Activated CD4-positive, alpha-beta T cell treated with anti-CD3 and anti-CD28 coated beads for 36 hours (primary cell): ENCODE measurements around the gene GRIPAP1. TPM values are rescaled to one million over a fixed set of nuclear protein-coding genes. Genes with fewer than 3 reads are reported as not detected.
A peak's percentile ranks its signal among the peaks of the same experiment; 100 is the strongest.

Experiments
- ATAC-seq: fragments of 200-7000 bp; cut with Tn5 transposase; one replicate; pipeline ENCODE4 v1.10.0; 2021; ENCODE audit warnings: mild to moderate bottlenecking, moderate library complexity
- CTCF ChIA-PET: fragments of 350-600 bp; sonication (Branson Sonifier 250); formaldehyde crosslinking; loops from one replicate; lab custom pipeline; 2021; ENCODE audit warnings: antibody characterized with exemption; lab: Charles Lee
- POLR2A ChIA-PET: fragments of 350-600 bp; sonication (Branson Sonifier 250); formaldehyde crosslinking; loops from one replicate; lab custom pipeline; 2021; ENCODE audit warnings: antibody characterized with exemption, inconsistent platforms; lab: Charles Lee
- DNase-seq: peaks from one replicate; pipeline ENCODE4 v3.0.0-alpha.2; 2020
- H3K27ac Mint-ChIP-seq: one replicate; pipeline ENCODE4 v1.8.0; 2021; ENCODE audit warnings: mixed read lengths
- H3K27me3 Mint-ChIP-seq: one replicate; pipeline ENCODE4 v1.8.0; 2021; ENCODE audit warnings: mixed read lengths
- H3K36me3 Mint-ChIP-seq: one replicate; pipeline ENCODE4 v1.8.0; 2021; ENCODE audit warnings: low read depth, mixed read lengths
- H3K4me1 Mint-ChIP-seq: one replicate; pipeline ENCODE4 v1.8.0; 2021; ENCODE audit warnings: mixed read lengths
- H3K4me3 Mint-ChIP-seq: one replicate; pipeline ENCODE4 v1.8.0; 2021; ENCODE audit warnings: mild to moderate bottlenecking, moderate library complexity, mixed read lengths
- H3K9me3 Mint-ChIP-seq: one replicate; pipeline ENCODE4 v1.8.0; 2021; ENCODE audit warnings: low read depth, mixed read lengths
- intact Hi-C, 2 experiments: fragments of 100-400 bp; cut with DNase I in 1 of 2; cut with micrococcal nuclease in 1 of 2; formaldehyde crosslinking; loops; one replicate each; pipeline versions ENCODE4 v1.14.2 to v1.15.1; 2022 to 2024; cut with DNase I, micrococcal nuclease
- total RNA-seq, 2 experiments: library from RNA; stranded (reverse); gene quantifications; one replicate each; pipeline ENCODE4 v1.2.3, GENCODE V29; 2021

The GRIPAP1 gene
- total RNA-seq, 2 experiments from 2014 or later: 57.8 to 63.3 TPM

- Mint-ChIP-seq H3K4me3 (peak overlapping the region; percentile 93), H3K36me3 (peaks cover 25% of the 10 kb centered on the region), H3K27ac (peak overlapping the region; percentile 100), H3K4me1 (peaks cover 28% of the 10 kb centered on the region), H3K9me3 (no peaks in the 10 kb centered on the region), H3K27me3 (no peaks in the 10 kb centered on the region)
- POLR2A ChIA-PET: interaction anchor here (1.2 to 3.2 kb wide), 5 partner anchors 15 to 67 kb away, joined by 3 to 27 read pairs (median 6); partner anchors contain the start of genes PIM2 and SLC35A2
- DNase-seq (peak; percentile 95), ATAC-seq (peak; percentile 92)
- CTCF ChIA-PET: interaction anchor here (0.6 to 1.8 kb wide), 6 partner anchors 19 to 86 kb away, joined by 3 to 8 read pairs (median 3); no protein-coding TSS in a partner anchor
- intact Hi-C loops: loop anchor here (1.0 to 5.0 kb wide), 17 partner anchors 21 to 384 kb away; partner anchors contain the start of genes GRIPAP1 (in 2 of the 2), SUV39H1 (in 2 of the 2), TFE3 (in 2 of the 2) and GPKOW (in 1 of the 2)
These were observed 44.0 kb downstream of the GRIPAP1 start for GRCh38 chrX:48957827-48958634.

GRCh38 chrX:48957477-48957826, 44.6 kb downstream of the GRIPAP1 start, which contains the start of gene OTUD5:
Gene OTUD5, minus strand, starts transcription at chrX:48957607. Its CDS starts 37 bp downstream, at chrX:48957570.
- POLR2A ChIA-PET: interaction anchor here (0.6 to 3.2 kb wide), 6 partner anchors 14 to 56 kb away, joined by 3 to 27 read pairs (median 5); partner anchors contain the start of genes PIM2 and SLC35A2
- peak within 1 kb of the TSS; percentile 93 for H3K4me3 Mint-ChIP-seq
- ATAC-seq: peak; percentile 54
- CTCF ChIA-PET: interaction anchor here (0.7 to 1.4 kb wide), 3 partner anchors 11 to 39 kb away, joined by 3 to 6 read pairs (median 3); no protein-coding TSS in a partner anchor
- DNase-seq: peak; percentile 82
- H3K27me3 Mint-ChIP-seq: no peaks in the 10 kb centered on the region
- H3K4me1 Mint-ChIP-seq: peaks cover 34% of the 10 kb centered on the region
- no peaks in the 10 kb centered on the region for H3K9me3 Mint-ChIP-seq
- intact Hi-C loops: loop anchor here (1.0 to 5.0 kb wide), 5 partner anchors 38 to 312 kb away; partner anchors contain the start of genes GRIPAP1 (in 1 of the 2), PIM2 (in 1 of the 2), PPP1R3F (in 1 of the 2) and PQBP1 (in 1 of the 2)
- H3K27ac Mint-ChIP-seq: peak within 1 kb of the TSS; percentile 100
- H3K36me3 Mint-ChIP-seq: peaks cover 25% of the 10 kb centered on the region

- intact Hi-C loops: loop anchor here (1.0 to 5.0 kb wide), 5 partner anchors 38 to 312 kb away; partner anchors contain the start of genes GRIPAP1 (in 1 of the 2), PIM2 (in 1 of the 2), PPP1R3F (in 1 of the 2) and PQBP1 (in 1 of the 2)
- Mint-ChIP-seq H3K27ac (peak overlapping the region; percentile 88), H3K4me3 (peak overlapping the region; percentile 84), H3K4me1 (peaks cover 39% of the 10 kb centered on the region), H3K27me3 (no peaks in the 10 kb centered on the region), H3K36me3 (peaks cover 25% of the 10 kb centered on the region), H3K9me3 (no peaks in the 10 kb centered on the region)
- CTCF ChIA-PET: interaction anchor here (1.4 to 2.6 kb wide), 2 partner anchors 11 to 12 kb away, joined by 6 to 8 read pairs; no protein-coding TSS in a partner anchor
- POLR2A ChIA-PET: interaction anchor here (0.6 to 3.2 kb wide), 6 partner anchors 13 to 56 kb away, joined by 3 to 27 read pairs (median 5); partner anchors contain the start of gene SLC35A2
- ATAC-seq: peak; percentile 13
- DNase-seq: peak; percentile 74
These were observed 45.2 kb downstream of the GRIPAP1 start for GRCh38 chrX:48956728-48957414.

GRCh38 chrX:48948589-48948988, 53.5 kb downstream of the GRIPAP1 start:
- H3K9me3 Mint-ChIP-seq: no peaks in the 10 kb centered on the region
- CTCF ChIA-PET: interaction anchor here (0.8 to 0.9 kb wide), 2 partner anchors 58 to 64 kb away, joined by 3 to 6 read pairs; no protein-coding TSS in a partner anchor
- DNase-seq (no peak), ATAC-seq (no peak)
- POLR2A ChIA-PET: interaction anchor here (0.7 kb wide), 1 partner anchor 9 kb away, joined by 3 read pairs; no protein-coding TSS in a partner anchor
- H3K4me3 Mint-ChIP-seq: no peak overlapping the region
- intact Hi-C loops: loop anchor here in 1 of 2 experiments (10.0 kb wide), 1 partner anchor 54 kb away; the partner anchor contains the start of genes PQBP1 and TIMM17B
- peaks cover 43% of the 10 kb centered on the region for H3K4me1 Mint-ChIP-seq
- H3K36me3 Mint-ChIP-seq: peaks cover 14% of the 10 kb centered on the region
- H3K27ac Mint-ChIP-seq: no peak overlapping the region
- H3K27me3 Mint-ChIP-seq: no peaks in the 10 kb centered on the region

- intact Hi-C loops: loop anchor here (1.0 to 10.0 kb wide), 3 partner anchors 51 to 297 kb away; partner anchors contain the start of genes PQBP1 (in 1 of the 2) and TIMM17B (in 1 of the 2)
- ChIA-PET CTCF (interaction anchor here (0.6 to 2.1 kb wide), 11 partner anchors 7 to 297 kb away, joined by 3 to 8 read pairs (median 5); partner anchors contain the start of gene OTUD5), POLR2A (interaction anchor here (1.0 to 1.6 kb wide), 2 partner anchors 26 to 29 kb away, joined by 4 to 6 read pairs; no protein-coding TSS in a partner anchor)
- DNase-seq: peak; percentile 71
- Mint-ChIP-seq H3K4me1 (peaks cover 50% of the 10 kb centered on the region), H3K27me3 (no peaks in the 10 kb centered on the region), H3K9me3 (no peaks in the 10 kb centered on the region), H3K27ac (peak overlapping the region; percentile 84), H3K36me3 (peaks cover 32% of the 10 kb centered on the region), H3K4me3 (peak overlapping the region; percentile 17)
- ATAC-seq: peak; percentile 42
These were observed 56.3 kb downstream of the GRIPAP1 start for GRCh38 chrX:48945517-48946348.

GRCh38 chrX:48942895-48943294, 59.2 kb downstream of the GRIPAP1 start:
- DNase-seq: no peak
- H3K4me3 Mint-ChIP-seq: peak overlapping the region; percentile 48
- peaks cover 45% of the 10 kb centered on the region for H3K36me3 Mint-ChIP-seq
- ATAC-seq: peak; percentile 8
- intact Hi-C loops: loop anchor here in 1 of 2 experiments (10.0 kb wide), 1 partner anchor 48 kb away; the partner anchor contains the start of genes PQBP1 and TIMM17B
- CTCF ChIA-PET: interaction anchor here (1.4 kb wide), 1 partner anchor 31 kb away, joined by 4 read pairs; the partner anchor contains the start of gene SLC35A2
- H3K27me3 Mint-ChIP-seq: no peaks in the 10 kb centered on the region
- H3K27ac Mint-ChIP-seq: peak overlapping the region; percentile 95
- H3K9me3 Mint-ChIP-seq: no peaks in the 10 kb centered on the region
- H3K4me1 Mint-ChIP-seq: peaks cover 71% of the 10 kb centered on the region
- POLR2A ChIA-PET: interaction anchor here (1.5 to 2.8 kb wide), 5 partner anchors 8 to 31 kb away, joined by 6 to 23 read pairs (median 7); partner anchors contain the start of genes OTUD5, PIM2 and SLC35A2

- no peak for DNase-seq
- Mint-ChIP-seq H3K4me1 (peaks cover 79% of the 10 kb centered on the region), H3K27me3 (no peaks in the 10 kb centered on the region), H3K36me3 (peaks cover 63% of the 10 kb centered on the region), H3K4me3 (peak overlapping the region; percentile 64), H3K9me3 (no peaks in the 10 kb centered on the region), H3K27ac (peak overlapping the region; percentile 96)
- intact Hi-C loops: loop anchor here in 1 of 2 experiments (10.0 kb wide), 1 partner anchor 46 kb away; the partner anchor contains the start of genes PQBP1 and TIMM17B
- ATAC-seq: no peak
- ChIA-PET POLR2A (interaction anchor here (0.5 to 5.3 kb wide), 6 partner anchors 10 to 43 kb away, joined by 3 to 86 read pairs (median 22); partner anchors contain the start of genes OTUD5, PIM2, PQBP1 and SLC35A2), CTCF (interaction anchor here (0.9 kb wide), 1 partner anchor 29 kb away, joined by 3 read pairs; the partner anchor contains the start of gene SLC35A2)
These were observed 61.6 kb downstream of the GRIPAP1 start for GRCh38 chrX:48940404-48940955.

GRCh38 chrX:48939524-48940228, 62.4 kb downstream of the GRIPAP1 start:
- ATAC-seq (no peak), DNase-seq (no peak)
- Mint-ChIP-seq H3K27ac (peak overlapping the region; percentile 96), H3K27me3 (no peaks in the 10 kb centered on the region), H3K36me3 (peaks cover 71% of the 10 kb centered on the region), H3K4me3 (peak overlapping the region; percentile 64), H3K4me1 (peaks cover 87% of the 10 kb centered on the region), H3K9me3 (no peaks in the 10 kb centered on the region)
- POLR2A ChIA-PET: interaction anchor here (1.0 to 5.3 kb wide), 7 partner anchors 9 to 329 kb away, joined by 3 to 86 read pairs (median 18); partner anchors contain the start of genes OTUD5, PIM2, PQBP1 and SLC35A2
- intact Hi-C loops: loop anchor here (5.0 to 10.0 kb wide), 4 partner anchors 45 to 333 kb away; partner anchors contain the start of genes PQBP1 (in 1 of the 2) and TIMM17B (in 1 of the 2)
- CTCF ChIA-PET: no interaction called here
